Breast epithelium (tissue), 4 donors: ENCODE measurements around the gene TMPRSS9. TPM values are rescaled to one million over a fixed set of nuclear protein-coding genes. Genes with fewer than 3 reads are reported as not detected.
"Not testable (repeated sequence)": the region's sequence is repeated elsewhere in the genome, so short reads cannot be mapped to it uniquely, and the experiment has no call there.

Experiments used
- DNase-seq, 2 donors: peaks; one replicate each; pipeline ENCODE4 v3.0.0-alpha.2; 2019; ENCODE audit warnings: low spot score in 2 of 2
- H3K27ac ChIP-seq, 2 donors: fragments of 200-600 bp; sonication (generic) in 1 of 2; one replicate each; pipeline ENCODE4 v1.5.1; 2016 to 2019; ENCODE audit warnings: mild to moderate bottlenecking in 1 of 2
- H3K27me3 ChIP-seq, 2 donors: fragments of 200-600 bp; sonication (generic) in 1 of 2; one replicate each; pipeline versions ENCODE4 v1.5.1 to v1.6.0; 2017 to 2019; ENCODE audit warnings: control low read depth in 1 of 2, mild to moderate bottlenecking in 1 of 2
- H3K36me3 ChIP-seq: fragments of 200-600 bp; one replicate; pipeline ENCODE4 v1.5.1; 2019
- H3K4me1 ChIP-seq, 2 donors: fragments of 200-600 bp; sonication (generic); one replicate each; pipeline ENCODE4 v1.5.1; 2016 to 2019; ENCODE audit warnings: control low read depth in 1 of 2
- H3K4me3 ChIP-seq, 3 donors: fragments of 200-600 bp; sonication (generic); 1 replicate in 2 of 3; 2 replicates in 1 of 3; pipeline ENCODE4 v1.5.1; 2016 to 2019; ENCODE audit warnings: mild to moderate bottlenecking in 3 of 3, moderate library complexity in 2 of 3
- H3K9me3 ChIP-seq, 2 donors: fragments of 200-600 bp; sonication (generic) in 1 of 2; one replicate each; pipeline ENCODE4 v1.5.1; 2016 to 2019; ENCODE audit warnings: control low read depth in 1 of 2
- CTCF ChIP-seq, 3 donors: fragments of 450-650 bp; IDR thresholded peaks; one replicate each; pipeline ENCODE4 v1.5.1; 2016 to 2017; ENCODE audit warnings: antibody characterized with exemption in 3 of 3, mild to moderate bottlenecking in 3 of 3, moderate library complexity in 3 of 3
- POLR2A ChIP-seq: fragments of 450-650 bp; IDR thresholded peaks from one replicate; pipeline ENCODE4 v1.6.1; 2016; ENCODE audit warnings: antibody characterized with exemption, mild to moderate bottlenecking, moderate library complexity
- POLR2AphosphoS5 ChIP-seq, 3 donors: sonication (generic); formaldehyde crosslinking; IDR thresholded peaks; one replicate each; pipeline ENCODE4 v1.6.1; 2017; ENCODE audit warnings: antibody characterized with exemption in 3 of 3
- intact Hi-C: fragments of 100-400 bp; cut with DNase I; formaldehyde crosslinking; loops from one replicate; pipeline ENCODE4 v1.15.1; 2023; ENCODE audit warnings: low total_unique reads
- total RNA-seq, 3 donors: library from RNA; depleted of rRNA; stranded (reverse); fragments of >200 nt; gene quantifications; one replicate each; pipeline ENCODE4 v1.1.0, GENCODE V29; 2016

Gene TMPRSS9
- total RNA-seq, 3 donors from 2014 or later = under 0.01 TPM; not detected in 2

GRCh38 chr19:2394054-2394441, 34.0 kb downstream of the TMPRSS9 start:
- Histone ChIP-seq H3K36me3 (no peaks in the 10 kb centered on the region), H3K4me1 (no peaks in the 10 kb centered on the region), H3K27me3 (no peaks in the 10 kb centered on the region), H3K9me3 (no peaks in the 10 kb centered on the region), H3K4me3 (no peak overlapping the region), H3K27ac (no peak overlapping the region)
- intact Hi-C loops = no loop called here
- no peak for TF ChIP-seq POLR2AphosphoS5 (IDR thresholded peaks at IDR 0.05)
- TF ChIP-seq CTCF (IDR thresholded peaks at IDR 0.05) = no peak
- no peak for TF ChIP-seq POLR2A
- no peak for DNase-seq

- no peaks in the 10 kb centered on the region for H3K27me3 ChIP-seq
- H3K9me3 ChIP-seq = no peaks in the 10 kb centered on the region
- no peak for TF ChIP-seq POLR2A
- no peak for TF ChIP-seq POLR2AphosphoS5 (IDR thresholded peaks at IDR 0.05)
- no peak for TF ChIP-seq CTCF (IDR thresholded peaks at IDR 0.05)
- H3K4me3 ChIP-seq = no peak overlapping the region
- no peak overlapping the region for H3K27ac ChIP-seq
- H3K4me1 ChIP-seq = no peaks in the 10 kb centered on the region
- H3K36me3 ChIP-seq = no peaks in the 10 kb centered on the region
- intact Hi-C loops = no loop called here
- no peak for DNase-seq
Measured at GRCh38 chr19:2394442-2395292, 34.6 kb downstream of the TMPRSS9 start.

DNA sequence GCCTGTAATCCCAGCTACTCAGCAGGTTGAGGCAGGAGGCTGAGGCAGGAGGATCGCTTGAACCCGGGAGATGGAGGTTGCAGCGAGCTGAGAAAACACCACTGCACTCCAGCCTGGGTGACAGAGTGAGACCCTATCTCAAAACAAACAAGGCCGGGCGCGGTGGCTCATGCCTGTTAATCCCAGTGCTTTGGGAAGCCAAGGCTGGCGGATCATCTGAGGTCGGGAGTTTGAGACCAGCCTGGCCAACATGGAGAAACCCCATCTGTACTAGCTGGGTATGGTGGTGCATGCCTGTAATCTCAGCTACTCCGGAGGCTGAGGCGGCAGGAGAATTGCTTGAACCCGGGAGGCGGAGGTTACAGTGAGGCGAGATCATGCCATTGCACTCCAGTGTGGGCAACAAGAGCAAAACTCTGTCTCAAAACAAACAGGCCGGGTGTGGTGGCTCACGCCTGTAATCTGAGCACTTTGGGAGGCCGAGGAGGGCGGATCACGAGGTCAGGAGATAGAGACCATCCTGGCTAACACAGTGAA, 35.3 kb downstream of the TMPRSS9 start:
- H3K4me1 ChIP-seq, H3K9me3 ChIP-seq, intact Hi-C loops, H3K27me3 ChIP-seq, DNase-seq, H3K4me3 ChIP-seq, H3K36me3 ChIP-seq, H3K27ac ChIP-seq: not testable (repeated sequence)

- DNase-seq, H3K27me3 ChIP-seq, intact Hi-C loops, H3K27ac ChIP-seq, H3K9me3 ChIP-seq, H3K4me3 ChIP-seq, H3K36me3 ChIP-seq, H3K4me1 ChIP-seq: not testable (repeated sequence)
Measured at GRCh38 chr19:2397173-2397572, 37.1 kb downstream of the TMPRSS9 start.

- H3K4me1 ChIP-seq = no peaks in the 10 kb centered on the region
- no peak for TF ChIP-seq POLR2A
- no peak for TF ChIP-seq POLR2AphosphoS5 (IDR thresholded peaks at IDR 0.05)
- TF ChIP-seq CTCF (IDR thresholded peaks at IDR 0.05) = no peak
- no peaks in the 10 kb centered on the region for H3K9me3 ChIP-seq
- DNase-seq = no peak
- intact Hi-C loops = no loop called here
- H3K27me3 ChIP-seq = no peaks in the 10 kb centered on the region
- H3K27ac ChIP-seq = no peak overlapping the region
- H3K4me3 ChIP-seq = no peak overlapping the region
- no peaks in the 10 kb centered on the region for H3K36me3 ChIP-seq
Measured at GRCh38 chr19:2398735-2399305, 38.8 kb downstream of the TMPRSS9 start.

DNA sequence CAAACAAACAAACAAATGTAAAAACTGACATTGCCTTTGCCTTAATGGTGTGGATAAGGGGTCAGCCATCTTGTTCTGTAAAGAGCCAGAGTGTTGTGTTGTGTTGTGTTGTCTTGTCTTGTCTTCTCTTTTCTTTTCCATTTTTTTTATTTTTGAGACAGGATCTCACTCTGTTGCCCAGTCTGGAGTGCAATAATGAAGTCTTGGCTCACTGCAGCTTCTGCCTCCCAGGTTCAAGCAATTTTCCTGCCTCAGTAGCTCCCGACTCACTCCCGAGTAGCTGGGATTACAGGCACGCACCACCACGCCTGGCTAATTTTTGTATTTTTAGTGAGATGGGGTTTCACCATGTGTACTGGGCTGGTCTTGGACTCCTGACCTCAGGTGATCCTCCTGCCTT, 39.5 kb downstream of the TMPRSS9 start:
- intact Hi-C loops = no loop called here
- TF ChIP-seq POLR2AphosphoS5 (IDR thresholded peaks at IDR 0.05) = no peak
- no peaks in the 10 kb centered on the region for H3K4me1 ChIP-seq

More for the DNA sequence above, 39.5 kb downstream of the TMPRSS9 start:
- H3K9me3 ChIP-seq = no peaks in the 10 kb centered on the region
- DNase-seq = no peak
- H3K27ac ChIP-seq = no peak overlapping the region
- H3K27me3 ChIP-seq = no peaks in the 10 kb centered on the region
- no peaks in the 10 kb centered on the region for H3K36me3 ChIP-seq
- no peak overlapping the region for H3K4me3 ChIP-seq
